Measurements from ENCODE around the gene KCNJ3.

KCNJ3 gene

GRCh38 chr2:154698296-154698720 lies at the start of gene KCNJ3:
Gene KCNJ3 (plus strand): TSS chr2:154698695. CDS start chr2:154698776, 81 bp downstream.
- no peak for DNase-seq

GRCh38 chr2:154655499-154655898 lies 43.0 kb upstream of the KCNJ3 start:
- no peak for DNase-seq

GRCh38 chr2:154658854-154659253 lies 39.6 kb upstream of the KCNJ3 start:
- DNase-seq, result no peak

GRCh38 chr2:154664248-154664647 lies 34.2 kb upstream of the KCNJ3 start:
- DNase-seq, result no peak

- no peak for DNase-seq
Measured at GRCh38 chr2:154670083-154670482, 28.4 kb upstream of the KCNJ3 start.

- DNase-seq, result no peak
Measured at GRCh38 chr2:154673694-154674093, 24.8 kb upstream of the KCNJ3 start.

GRCh38 chr2:154677401-154677800 lies 21.1 kb upstream of the KCNJ3 start:
- DNase-seq, result no peak

- DNase-seq, result no peak
Measured at GRCh38 chr2:154681741-154682140, 16.8 kb upstream of the KCNJ3 start.

GRCh38 chr2:154686162-154686561 lies 12.3 kb upstream of the KCNJ3 start:
- DNase-seq, result no peak

- DNase-seq, result no peak
Measured at GRCh38 chr2:154688373-154688772, 10.1 kb upstream of the KCNJ3 start.

- no peak for DNase-seq
Measured at GRCh38 chr2:154689158-154689557, 9.3 kb upstream of the KCNJ3 start.

GRCh38 chr2:154692927-154693326 lies 5.6 kb upstream of the KCNJ3 start:
- no peak for DNase-seq

GRCh38 chr2:154693741-154694340 lies 4.7 kb upstream of the KCNJ3 start:
- no peak for DNase-seq

GRCh38 chr2:154694881-154695280 lies 3.6 kb upstream of the KCNJ3 start:
- no peak for DNase-seq

GRCh38 chr2:154696369-154696768 lies 2.1 kb upstream of the KCNJ3 start:
- no peak for DNase-seq

- DNase-seq, result no peak
Measured at GRCh38 chr2:154696810-154697417, 1.6 kb upstream of the KCNJ3 start.

GRCh38 chr2:154697418-154698252 lies 860 bp upstream of the KCNJ3 start:
- no peak for DNase-seq

- no peak for DNase-seq
Measured at GRCh38 chr2:154698721-154699574, 453 bp downstream of the KCNJ3 start.

GRCh38 chr2:154699575-154699930 lies 1.1 kb downstream of the KCNJ3 start:
- DNase-seq, result no peak

- no peak for DNase-seq
Measured at GRCh38 chr2:154700136-154700535, 1.6 kb downstream of the KCNJ3 start.

- no peak for DNase-seq
Measured at GRCh38 chr2:154704991-154705390, 6.5 kb downstream of the KCNJ3 start.

GRCh38 chr2:154706660-154707059 lies 8.2 kb downstream of the KCNJ3 start:
- no peak for DNase-seq

GRCh38 chr2:154707994-154708575 lies 9.6 kb downstream of the KCNJ3 start:
- DNase-seq, result no peak
